Mucosa of descending colon (tissue), 3 donors: Measurements from ENCODE around the gene MAGI1. TPM values are rescaled to one million over a fixed set of nuclear protein-coding genes. Genes with fewer than 3 reads are reported as not detected.
"Not testable (repeated sequence)": the region's sequence is repeated elsewhere in the genome, so short reads cannot be mapped to it uniquely, and the experiment has no call there.

Experiments used
- ATAC-seq: fragments of 200-7000 bp; cut with Tn5 transposase; one replicate; pipeline ENCODE4 v1.9.1; 2020; ENCODE audit warnings: mild to moderate bottlenecking, moderate library complexity
- DNase-seq, 3 donors: peaks; one replicate each; pipeline ENCODE4 v3.0.0-alpha.2; 2020
- H3K36me3 ChIP-seq: fragments of 200-600 bp; one replicate; pipeline ENCODE4 v1.8.0; 2021; ENCODE audit warnings: low read depth, mild to moderate bottlenecking
- H3K4me1 ChIP-seq: fragments of 200-600 bp; one replicate; pipeline ENCODE4 v1.8.0; 2021; ENCODE audit warnings: low read depth, mild to moderate bottlenecking
- H3K4me3 ChIP-seq: fragments of 200-600 bp; one replicate; pipeline ENCODE4 v1.8.0; 2021; ENCODE audit warnings: mild to moderate bottlenecking
- H3K9me3 ChIP-seq: fragments of 200-600 bp; one replicate; pipeline ENCODE4 v1.8.0; 2021; ENCODE audit warnings: mild to moderate bottlenecking
- CTCF ChIP-seq: fragments of 200-600 bp; IDR thresholded peaks from one replicate; pipeline ENCODE4 v1.8.0; 2022; ENCODE audit warnings: antibody characterized with exemption, mild to moderate bottlenecking
- intact Hi-C, 2 donors: fragments of 100-400 bp; cut with DNase I in 1 of 2; cut with micrococcal nuclease in 1 of 2; formaldehyde crosslinking; loops; one replicate each; pipeline versions ENCODE4 v1.11.0 to v1.11.1; 2022; cut with DNase I, micrococcal nuclease
- total RNA-seq, 3 donors: library from RNA; stranded (reverse); fragmentation: NEBNext Ultra II Directional in 2 of 3; extraction: Animal tissue kit (Norgen Biotek cat#: 25700) in 2 of 3; gene quantifications; one replicate each; pipeline versions ENCODE4 v1.2.1 to v1.2.4, GENCODE V29; 2021 to 2023
- donor health status: DM: no; HTN: no; CAD: no; lungs with moderate emphysema.
- donor health status: DM: no; HTN: no; CAD: no.
- donor health status: DM: no; HTN: yes; CAD: no.

Gene MAGI1
- total RNA-seq, 3 donors from 2014 or later = 41.9 to 59.6 (median 45.6) TPM

GRCh38 chr3:65869798-65870197 is 168.9 kb downstream of the MAGI1 start:
- ATAC-seq (no peak), DNase-seq (no peak)
- Histone ChIP-seq H3K36me3 (no peaks in the 10 kb centered on the region), H3K4me3 (no peak overlapping the region), H3K9me3 (no peaks in the 10 kb centered on the region), H3K4me1 (no peaks in the 10 kb centered on the region)
- intact Hi-C loops = no loop called here
- TF ChIP-seq CTCF = no peak

GRCh38 chr3:65867463-65868210 is 171.1 kb downstream of the MAGI1 start:
- Histone ChIP-seq H3K4me3 (no peak overlapping the region), H3K36me3 (no peaks in the 10 kb centered on the region), H3K9me3 (no peaks in the 10 kb centered on the region), H3K4me1 (peaks cover 4% of the 10 kb centered on the region)
- no peak for ATAC-seq
- intact Hi-C loops = no loop called here
- no peak for TF ChIP-seq CTCF
- no peak for DNase-seq

- no peak for TF ChIP-seq CTCF
- intact Hi-C loops = no loop called here
- ATAC-seq = no peak
Observed at GRCh38 chr3:65864357-65864904, 174.3 kb downstream of the MAGI1 start.

GRCh38 chr3:65861718-65862117 is 177.0 kb downstream of the MAGI1 start:
- no peak overlapping the region for H3K4me3 ChIP-seq

More at GRCh38 chr3:65864357-65864904, 174.3 kb downstream of the MAGI1 start:
- DNase-seq = no peak
- Histone ChIP-seq H3K36me3 (no peaks in the 10 kb centered on the region), H3K4me1 (peaks cover 4% of the 10 kb centered on the region), H3K9me3 (no peaks in the 10 kb centered on the region), H3K4me3 (no peak overlapping the region)

GRCh38 chr3:65859612-65860011 is 179.1 kb downstream of the MAGI1 start:
- H3K4me1 ChIP-seq, H3K9me3 ChIP-seq, ATAC-seq, DNase-seq, intact Hi-C loops, H3K36me3 ChIP-seq, H3K4me3 ChIP-seq: not testable (repeated sequence)

More at GRCh38 chr3:65861718-65862117, 177.0 kb downstream of the MAGI1 start:
- peaks cover 4% of the 10 kb centered on the region for H3K4me1 ChIP-seq
- intact Hi-C loops = no loop called here
- ATAC-seq (no peak), DNase-seq (no peak)
- no peaks in the 10 kb centered on the region for H3K9me3 ChIP-seq
- TF ChIP-seq CTCF = no peak
- H3K36me3 ChIP-seq = no peaks in the 10 kb centered on the region

- Histone ChIP-seq H3K4me1 (peaks cover 4% of the 10 kb centered on the region), H3K4me3 (no peak overlapping the region), H3K36me3 (no peaks in the 10 kb centered on the region), H3K9me3 (no peaks in the 10 kb centered on the region)
- TF ChIP-seq CTCF = no peak
- intact Hi-C loops = no loop called here
- DNase-seq = no peak
- ATAC-seq = no peak
Observed at GRCh38 chr3:65858749-65859148, 180.0 kb downstream of the MAGI1 start.
